ENCODE measurements around the gene RRH.
"Not testable (repeated sequence)": the region's sequence is repeated elsewhere in the genome, so short reads cannot be mapped to it uniquely, and the experiment has no call there.

The RRH gene, protein sequence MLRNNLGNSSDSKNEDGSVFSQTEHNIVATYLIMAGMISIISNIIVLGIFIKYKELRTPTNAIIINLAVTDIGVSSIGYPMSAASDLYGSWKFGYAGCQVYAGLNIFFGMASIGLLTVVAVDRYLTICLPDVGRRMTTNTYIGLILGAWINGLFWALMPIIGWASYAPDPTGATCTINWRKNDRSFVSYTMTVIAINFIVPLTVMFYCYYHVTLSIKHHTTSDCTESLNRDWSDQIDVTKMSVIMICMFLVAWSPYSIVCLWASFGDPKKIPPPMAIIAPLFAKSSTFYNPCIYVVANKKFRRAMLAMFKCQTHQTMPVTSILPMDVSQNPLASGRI

DNA sequence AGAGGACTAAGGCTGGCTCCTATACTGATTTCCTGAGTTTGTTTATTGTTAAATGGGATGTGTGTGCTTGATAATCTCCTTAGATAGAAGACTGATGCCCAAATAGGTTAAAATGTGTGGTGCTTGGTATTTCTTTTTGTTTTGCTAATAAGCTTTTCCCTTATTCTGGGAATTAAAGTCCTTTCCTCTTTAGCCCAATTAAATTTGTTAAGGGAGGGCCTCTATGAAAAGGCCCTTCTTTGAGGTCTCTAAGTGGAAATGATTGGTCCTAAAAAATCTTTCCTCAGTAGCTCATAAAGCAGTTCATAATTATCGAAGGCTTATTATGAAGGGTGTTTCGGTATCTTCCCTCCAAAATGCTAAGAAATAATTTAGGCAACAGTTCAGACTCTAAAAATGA lies at the start of gene RRH:
TSS of gene RRH (plus strand) at position 301 of the 400 bp plus-strand sequence. CDS start at position 357, 56 bp downstream.
- no peak for DNase-seq

DNA sequence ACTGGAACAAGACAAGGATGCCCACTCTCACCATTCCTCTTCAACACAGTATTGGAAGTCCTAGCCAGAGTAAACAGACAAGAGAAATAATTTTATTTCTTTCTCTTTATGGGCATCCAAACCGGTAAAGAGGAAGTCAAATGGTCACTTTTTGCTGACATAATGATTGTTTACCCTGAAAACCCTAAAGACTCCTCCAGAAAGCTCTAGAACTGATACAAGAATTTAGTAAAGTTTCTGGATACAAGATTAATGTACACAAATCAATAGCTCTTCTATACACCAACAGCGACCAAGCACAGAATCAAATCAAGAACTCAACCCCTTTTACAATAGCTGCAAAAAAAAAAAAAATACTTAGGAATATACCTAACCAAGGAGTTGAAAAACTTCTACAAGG lies 45.7 kb upstream of the RRH start:
- DNase-seq: not testable (repeated sequence)

DNA sequence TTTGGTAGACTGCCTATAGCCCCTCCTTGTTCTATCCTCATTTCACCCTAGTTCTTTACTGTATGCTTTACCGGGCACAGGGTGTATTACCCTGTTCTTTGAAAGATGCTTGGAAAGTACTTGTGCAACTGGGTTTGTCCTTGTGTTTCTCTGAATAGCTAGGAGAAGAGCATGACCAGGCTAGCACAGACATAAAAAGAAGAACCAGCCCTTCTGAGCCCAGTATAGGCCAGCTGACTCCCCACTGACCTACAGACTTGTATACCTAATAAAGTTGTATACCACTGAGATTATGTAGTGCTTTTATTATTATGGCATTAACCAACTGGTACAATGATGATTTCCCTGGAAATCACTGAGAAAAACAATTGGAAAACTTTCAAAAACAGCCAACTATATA lies 40.9 kb upstream of the RRH start:
- no peak for DNase-seq

DNA sequence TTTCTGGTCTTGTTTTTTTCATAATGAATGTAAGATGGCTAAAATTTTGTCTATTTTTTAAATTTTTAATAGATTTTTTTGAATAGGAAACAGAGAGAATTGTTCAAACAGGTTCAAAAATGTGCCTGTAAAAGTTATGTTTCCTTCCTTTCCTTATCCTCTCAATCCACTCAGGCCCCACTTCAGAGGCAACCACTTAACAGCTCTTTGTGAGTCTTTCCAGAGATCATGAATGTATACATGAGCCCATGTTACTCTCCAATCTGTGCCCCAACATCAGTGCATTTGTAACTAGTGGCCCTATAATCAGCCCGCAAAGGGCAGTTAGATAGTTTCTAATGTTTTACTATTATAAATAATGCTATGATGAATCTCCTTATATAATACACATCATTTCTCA lies 40.0 kb upstream of the RRH start:
- no peak for DNase-seq

DNA sequence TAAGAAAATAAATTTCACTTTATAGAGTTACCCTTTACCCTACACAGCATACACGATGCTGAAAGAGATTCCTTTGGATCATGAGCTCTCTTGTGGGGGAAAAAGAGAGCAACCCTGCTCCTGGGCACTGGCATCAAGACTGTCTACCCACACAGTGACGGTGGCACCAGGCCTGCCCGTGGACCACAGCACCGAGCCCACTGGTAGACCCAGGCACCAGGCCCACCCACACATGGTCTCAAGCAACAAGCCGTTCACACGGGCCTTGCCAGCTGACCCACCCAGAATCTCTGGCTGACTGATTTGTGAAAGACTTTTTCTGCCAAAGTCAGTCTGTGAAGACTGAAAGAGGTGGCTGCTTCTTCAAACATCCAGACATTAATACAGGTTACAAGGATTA lies 32.7 kb upstream of the RRH start:
- DNase-seq: no peak

DNA sequence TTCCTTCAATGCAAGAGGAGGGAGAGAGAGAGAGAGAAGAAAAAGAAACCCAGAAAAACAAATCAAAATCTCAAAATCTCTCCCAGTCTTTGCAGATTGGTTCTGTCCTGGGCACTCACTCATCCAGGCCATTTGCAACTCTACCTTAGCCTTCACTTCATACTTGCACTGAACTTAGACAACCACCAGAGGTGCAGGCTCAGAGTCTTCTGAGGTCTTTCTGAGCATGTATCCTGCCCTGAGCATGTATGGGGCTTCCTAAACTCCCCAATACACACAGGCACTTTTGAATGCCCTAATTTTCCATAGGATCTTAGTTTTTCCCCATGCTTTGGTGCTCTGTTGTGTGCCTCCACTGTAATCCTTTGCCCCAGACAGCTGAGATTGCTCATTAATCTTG lies 28.9 kb upstream of the RRH start:
- DNase-seq: no peak

DNA sequence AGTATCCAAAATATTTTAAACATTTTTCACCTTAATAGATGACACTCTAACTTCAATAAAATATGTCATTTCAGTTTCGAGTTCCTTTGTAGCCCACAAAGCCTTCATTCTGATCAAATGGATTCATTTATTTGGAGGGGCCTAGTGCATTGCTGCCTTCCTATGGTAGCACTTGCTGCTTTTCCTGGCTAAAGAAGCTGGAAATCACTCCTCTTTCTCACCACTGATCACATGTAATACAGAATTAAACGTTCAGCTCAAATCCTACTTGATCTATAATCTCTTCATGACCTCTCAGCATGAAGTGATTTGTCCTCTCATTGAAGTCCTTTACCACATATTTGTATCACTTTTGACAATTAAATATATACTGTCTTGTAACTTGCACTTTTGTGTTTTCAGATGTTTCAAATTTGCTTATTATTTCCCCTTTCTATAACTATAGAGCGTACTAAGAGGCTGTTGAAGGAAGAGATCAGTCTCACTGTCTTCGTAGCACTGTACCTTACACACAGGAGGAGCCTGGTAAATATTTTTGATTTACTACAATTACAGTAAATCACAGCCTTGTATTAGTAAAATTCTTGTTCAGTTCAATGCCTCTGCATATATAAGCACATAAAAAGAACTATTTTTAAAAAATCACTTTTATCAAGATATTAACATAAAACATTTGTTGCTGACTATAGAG lies 26.5 kb upstream of the RRH start:
- DNase-seq: no peak

DNA sequence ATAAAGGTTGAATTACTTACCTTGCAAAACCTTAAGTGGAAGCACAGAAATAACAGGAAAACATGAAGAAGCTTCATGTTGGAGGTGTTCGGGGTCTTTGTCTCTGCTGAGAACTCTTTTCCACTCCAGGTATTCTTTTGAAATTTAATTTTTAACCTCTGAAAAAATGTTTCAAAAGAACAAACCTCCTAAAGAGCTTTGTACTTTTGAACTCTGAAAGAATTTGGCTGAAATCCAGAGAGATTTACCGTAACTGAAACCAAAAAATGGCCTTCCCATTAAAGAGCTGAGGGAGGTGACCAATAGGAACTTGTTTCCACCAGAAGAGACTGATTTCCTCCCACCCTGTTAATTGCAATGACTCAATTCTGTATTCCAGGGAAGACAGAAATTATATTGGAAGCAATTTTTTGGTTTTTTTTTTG lies 25.9 kb upstream of the RRH start, which contains the start of gene CFI:
TSS of gene CFI (minus strand) at position 105 of the 425 bp plus-strand sequence. CDS start at position 77, 28 bp downstream.
- peak; percentile 47 for DNase-seq

DNA sequence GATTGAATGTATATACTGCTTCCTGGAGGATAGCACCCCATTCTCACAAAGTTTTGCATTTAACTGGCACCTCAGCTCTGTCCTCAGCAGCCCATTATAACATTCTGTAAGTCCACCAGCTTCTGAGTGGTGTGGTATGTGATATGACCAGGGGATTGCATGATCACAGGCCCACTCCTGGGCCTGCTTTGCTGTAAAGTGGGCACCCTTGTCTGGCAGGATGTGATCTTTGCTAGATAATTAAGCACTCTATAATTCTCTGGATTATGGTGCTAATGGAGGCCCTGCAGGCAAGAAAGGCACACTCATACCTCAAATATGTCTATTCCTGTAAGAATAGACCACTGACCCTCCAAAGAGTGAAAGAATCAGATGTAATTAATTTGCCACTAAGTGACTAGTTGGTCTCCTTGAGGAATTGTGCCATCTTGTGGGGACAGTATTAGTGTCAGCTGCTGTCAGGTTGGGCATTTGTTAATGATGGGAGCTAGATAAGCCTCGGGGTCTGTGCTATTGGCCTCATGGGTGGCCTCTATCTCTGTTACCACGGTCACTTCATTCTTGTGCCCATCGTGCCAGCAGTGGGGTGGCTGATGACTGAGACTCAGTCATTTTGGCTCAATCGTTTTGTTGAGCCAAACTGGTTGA lies 23.7 kb upstream of the RRH start:
- peak; percentile 59 for DNase-seq

DNA sequence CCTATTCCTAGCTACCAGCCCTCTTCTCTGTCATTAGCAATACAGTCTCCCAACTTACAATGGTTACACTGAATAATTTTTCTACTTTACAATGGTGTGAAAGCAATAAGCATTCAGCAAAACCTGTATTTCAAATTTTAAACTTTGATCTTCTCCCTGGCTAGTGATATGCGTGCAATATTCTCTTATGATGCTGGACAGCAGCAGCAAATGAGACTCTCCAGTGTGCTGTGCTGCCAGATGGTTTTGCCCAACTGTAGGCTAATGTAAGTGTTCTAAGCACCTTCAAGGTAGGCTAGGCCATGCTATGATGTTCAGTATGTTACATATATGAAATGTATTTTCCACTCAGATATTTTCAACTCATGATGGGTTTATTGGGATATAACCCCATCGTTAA lies 18.1 kb upstream of the RRH start:
- no peak for DNase-seq

DNA sequence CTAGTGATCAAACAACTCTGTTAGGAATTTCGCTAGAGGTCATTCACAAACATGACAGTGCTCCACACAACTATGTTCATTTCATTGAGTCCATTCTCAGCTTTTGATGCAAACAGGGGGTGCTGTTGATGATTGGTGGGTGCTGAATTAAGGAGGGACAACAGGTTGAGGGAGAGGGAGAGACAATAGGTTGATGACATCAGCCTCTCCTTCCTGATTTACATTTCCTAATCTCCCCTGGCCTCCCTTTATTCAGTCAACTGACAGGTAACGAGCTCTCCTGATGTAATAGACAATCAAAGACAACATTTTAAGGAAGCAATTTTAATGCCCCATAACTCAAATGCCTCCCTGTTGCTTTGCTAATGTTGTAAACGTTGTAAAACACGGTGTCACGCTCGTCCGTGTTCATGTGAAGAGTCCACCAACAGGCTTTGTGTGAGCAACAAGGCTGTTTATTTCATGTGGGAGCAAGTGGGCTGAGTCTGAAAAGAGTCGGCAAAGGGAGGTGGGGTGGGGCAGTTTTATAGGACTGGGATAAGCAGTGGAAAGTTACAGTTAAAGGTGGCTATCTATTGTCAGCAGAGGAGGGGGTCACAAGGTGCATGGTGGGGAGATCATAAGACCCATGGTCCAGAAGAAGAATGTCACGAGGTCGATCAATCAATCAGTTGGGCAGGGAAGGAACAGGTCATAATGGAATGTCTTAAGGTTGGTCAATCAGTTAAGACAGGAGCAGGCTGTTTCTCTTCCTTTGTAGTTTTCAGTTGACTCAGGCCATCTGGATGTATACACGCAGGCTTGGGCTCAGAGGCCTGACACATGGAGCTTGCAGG lies 17.0 kb upstream of the RRH start:
- no peak for DNase-seq

DNA sequence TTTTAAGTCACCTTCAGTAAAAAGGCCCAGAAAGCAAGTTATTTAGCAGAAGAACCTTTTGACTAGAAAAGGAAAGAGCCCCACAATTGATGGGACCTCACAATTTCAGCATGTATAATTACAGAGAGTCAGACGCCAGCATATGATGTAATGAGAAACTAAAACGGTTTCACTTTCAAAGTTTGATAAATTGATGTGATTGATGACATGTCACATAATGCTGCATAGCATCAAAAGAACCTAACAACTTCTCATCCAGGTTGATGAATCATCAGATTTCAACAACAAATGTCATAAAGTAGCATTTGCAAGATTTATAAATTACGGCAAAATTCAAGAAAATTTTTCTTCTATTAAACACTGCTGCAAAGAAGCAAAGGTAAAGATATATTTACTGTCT lies 16.1 kb upstream of the RRH start:
- DNase-seq: peak; percentile 2

DNA sequence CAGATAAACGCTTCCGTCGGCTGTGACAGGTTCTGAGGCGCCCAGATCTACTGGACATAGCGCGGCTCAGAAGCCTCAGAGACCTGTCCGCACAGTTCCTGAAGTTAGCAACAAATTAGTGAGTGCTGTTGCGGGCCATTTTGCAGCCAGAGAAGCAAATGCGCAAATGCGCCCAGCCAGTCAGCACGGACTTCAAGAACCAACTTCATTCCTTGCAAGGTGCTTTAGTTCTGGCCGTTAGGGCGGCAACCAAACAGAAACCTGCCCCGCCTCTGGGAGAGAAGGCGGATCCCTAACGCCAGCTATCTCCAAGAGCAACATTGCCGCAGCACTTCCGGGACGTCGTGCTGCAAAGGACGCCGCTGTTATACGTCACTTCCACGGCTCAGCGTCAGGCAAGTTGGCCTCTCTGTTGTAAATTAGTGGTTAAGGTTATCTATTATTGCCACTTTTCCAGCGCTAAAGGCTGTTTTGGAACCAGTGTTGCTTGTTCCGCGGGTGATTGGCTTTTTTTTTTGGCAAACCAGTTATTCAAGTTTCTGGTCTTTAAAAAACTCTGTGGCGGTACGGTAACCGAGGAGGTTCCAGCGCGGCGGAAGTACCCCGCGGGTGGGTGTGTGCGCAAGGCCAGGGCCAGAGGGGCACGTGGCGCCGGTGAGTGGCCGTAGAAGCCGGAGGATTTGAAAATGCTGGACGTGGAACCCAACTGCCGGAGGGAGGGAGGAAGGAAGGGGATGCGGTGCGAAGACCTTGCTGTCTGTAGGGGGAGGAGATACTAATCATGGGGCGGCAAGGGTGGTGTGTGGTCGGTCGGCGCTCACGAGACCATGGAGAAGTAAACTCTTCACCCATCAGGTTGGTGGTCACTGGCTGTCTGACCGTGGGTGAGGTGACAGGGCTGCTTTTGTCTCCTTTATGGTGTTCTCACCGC lies 12.4 kb upstream of the RRH start, which contains the start of gene GAR1:
TSS of gene GAR1 (plus strand) at position 612 of the 931 bp plus-strand sequence. CDS start 403 bp downstream, outside the sequence.
- peak; percentile 91 for DNase-seq

DNA sequence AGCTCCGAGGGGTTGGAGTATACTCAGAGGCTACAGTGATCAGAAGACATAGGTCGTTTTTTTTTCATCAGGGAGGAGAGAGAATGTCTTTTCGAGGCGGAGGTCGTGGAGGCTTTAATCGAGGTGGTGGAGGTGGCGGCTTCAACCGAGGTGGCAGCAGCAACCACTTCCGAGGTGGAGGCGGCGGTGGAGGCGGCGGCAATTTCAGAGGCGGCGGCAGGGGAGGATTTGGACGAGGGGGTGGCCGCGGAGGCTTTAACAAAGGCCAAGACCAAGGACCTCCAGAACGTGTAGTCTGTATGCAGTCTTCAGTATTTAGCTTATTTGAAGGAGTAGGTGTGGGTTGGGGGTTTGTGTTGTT lies 11.7 kb upstream of the RRH start:
- DNase-seq: peak; percentile 26

DNA sequence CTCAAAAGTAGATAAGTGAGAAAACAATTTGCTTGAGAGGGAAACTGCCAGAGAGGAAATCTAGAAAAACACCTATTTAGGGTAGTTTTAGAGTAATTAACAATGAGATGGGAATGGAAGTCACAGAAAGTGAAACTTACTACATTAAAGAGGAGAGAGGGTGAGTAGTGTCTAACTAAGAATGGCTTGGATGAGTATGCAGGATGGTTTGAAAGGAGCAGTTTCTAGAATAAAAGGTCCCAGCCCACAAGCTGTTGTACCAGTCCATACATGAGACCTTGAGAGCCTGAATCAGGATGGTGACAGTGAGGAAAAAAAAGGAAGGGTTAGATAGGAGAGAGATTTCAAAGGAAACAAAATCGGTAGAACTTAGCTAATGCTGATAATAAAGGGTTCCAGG lies 10.9 kb upstream of the RRH start:
- no peak for DNase-seq

DNA sequence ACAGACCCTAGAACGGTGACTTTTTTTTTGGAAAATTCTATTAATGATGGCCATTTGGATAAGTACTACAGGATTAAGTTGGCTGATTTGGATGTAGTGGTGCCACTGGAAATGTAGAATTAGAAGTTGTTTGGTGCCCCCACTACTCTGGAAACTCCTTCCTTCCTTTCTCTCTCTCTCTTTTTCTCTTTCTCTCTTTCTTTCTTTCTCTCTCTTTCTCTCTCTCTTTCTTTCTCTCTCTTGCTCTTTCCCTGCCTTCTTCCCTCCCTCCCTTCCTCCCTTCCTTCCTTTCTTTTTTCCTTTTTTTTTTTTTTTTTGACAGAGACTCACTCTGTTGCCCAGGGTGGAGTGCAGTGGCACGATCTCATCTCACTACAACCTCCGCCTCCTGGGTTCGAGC lies 9.5 kb upstream of the RRH start:
- no peak for DNase-seq

DNA sequence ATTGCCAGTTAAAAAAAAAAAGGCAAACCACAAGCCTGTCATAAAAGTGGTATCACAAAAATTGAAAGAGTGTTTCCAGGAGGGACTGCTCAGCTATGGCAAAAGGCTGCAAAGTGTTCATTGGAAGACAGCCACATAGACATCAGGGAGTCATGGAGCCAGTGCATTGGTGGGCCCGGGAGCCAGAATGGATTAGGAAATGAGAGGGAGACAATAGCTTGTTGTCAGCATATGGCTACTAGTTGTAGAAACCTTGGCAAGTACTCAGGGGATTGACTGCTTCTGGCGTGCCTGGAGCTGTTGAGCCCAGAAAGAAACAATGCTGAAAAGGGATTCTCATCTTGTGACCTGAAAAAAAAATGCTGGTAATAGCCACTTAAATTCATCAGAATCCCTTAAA lies 7.2 kb upstream of the RRH start:
- no peak for DNase-seq

DNA sequence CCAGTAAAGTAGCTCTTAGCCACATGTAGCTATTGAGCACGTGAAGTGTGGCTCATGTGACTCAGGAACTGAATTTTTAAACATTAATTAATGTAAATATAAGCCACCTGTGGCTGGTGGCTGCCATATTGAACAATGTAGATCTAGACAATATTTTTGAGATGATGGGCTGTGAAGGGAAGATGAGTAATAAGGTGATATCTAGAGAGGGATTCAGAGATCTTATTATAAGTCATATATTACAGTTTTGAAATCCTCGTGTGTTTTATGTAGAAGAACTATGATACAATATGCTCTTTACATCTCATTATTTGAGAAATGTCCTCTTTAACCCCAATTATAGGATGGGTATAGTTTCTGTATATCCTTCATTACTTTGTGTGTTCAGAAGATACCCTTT lies 6.6 kb upstream of the RRH start:
- no peak for DNase-seq

DNA sequence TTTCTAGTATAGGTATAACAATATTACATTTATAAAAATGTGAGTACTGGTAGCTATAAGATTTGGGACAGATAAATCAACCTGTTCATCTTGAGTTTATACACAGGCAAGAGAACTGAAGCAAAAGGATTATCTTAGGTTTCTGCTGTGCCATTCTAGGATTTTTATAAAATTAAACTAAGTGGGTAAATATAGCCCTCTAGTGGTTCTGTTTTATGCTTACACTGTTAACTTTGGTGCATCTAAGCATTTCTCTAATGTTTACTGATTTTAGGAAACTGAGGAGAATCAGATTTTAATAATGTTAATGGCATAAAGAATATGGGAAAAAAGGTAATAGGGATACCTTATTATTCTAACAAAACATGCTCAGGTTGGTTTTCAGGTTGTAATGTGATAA lies 1.1 kb upstream of the RRH start:
- DNase-seq: peak; percentile 3

DNA sequence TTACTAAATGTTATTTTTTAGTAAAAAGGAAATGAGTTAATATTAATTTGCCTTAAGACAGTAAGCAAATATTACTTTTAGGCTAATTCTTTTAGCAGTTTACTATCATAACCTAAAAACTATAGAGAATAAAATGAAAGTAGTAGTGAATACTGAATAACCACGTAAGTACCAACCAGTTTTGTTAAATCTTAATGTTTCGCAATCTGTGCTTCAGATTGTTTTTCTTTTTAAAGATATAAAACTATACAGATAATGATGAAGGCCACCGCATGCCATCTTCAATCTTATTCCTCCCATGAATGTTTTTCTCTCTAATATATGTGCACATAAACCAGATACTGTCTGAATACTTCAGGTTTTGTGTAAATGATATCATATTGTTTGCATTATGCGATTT lies 6.0 kb downstream of the RRH start:
- no peak for DNase-seq

DNA sequence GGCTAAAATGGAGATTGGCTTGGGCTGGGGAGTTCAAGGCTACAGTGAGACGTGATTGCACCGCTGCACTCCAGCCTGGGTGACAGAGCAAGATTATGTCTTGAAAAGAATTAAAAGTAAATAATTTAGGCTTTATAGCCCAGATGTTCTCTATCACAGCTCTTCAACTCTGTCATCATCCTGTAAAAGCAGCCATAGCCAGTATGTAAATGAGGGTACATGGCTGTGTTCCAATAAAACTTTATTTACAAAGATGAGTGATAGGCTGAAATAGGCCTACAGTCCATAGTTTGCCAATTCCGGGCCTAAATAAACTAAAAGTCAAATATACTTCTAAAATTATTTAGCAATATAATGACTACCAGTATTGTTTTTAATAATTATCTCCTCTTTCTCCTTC lies 9.2 kb downstream of the RRH start:
- no peak for DNase-seq
